Measurements from ENCODE around the gene ARMC2. TPM values are rescaled to one million over a fixed set of nuclear protein-coding genes. Genes with fewer than 3 reads are reported as not detected.

The ARMC2 gene
- total and polyA plus RNA-seq, 2 of the 8 experiments (the other 6 are each of a cell fraction or from before 2014, with no cell fraction given): 1.6 to 4.4 TPM

- CTCF ChIA-PET (ENCODE audit: partially characterized antibody): interaction anchor here (0.6 to 4.4 kb wide), 30 partner anchors 8 to 477 kb away, joined by 3 to 50 read pairs (median 4); no protein-coding TSS in a partner anchor
- POLR2A ChIA-PET (ENCODE audit: partially characterized antibody): interaction anchor here (1.4 kb wide), 1 partner anchor 19 kb away, joined by 3 read pairs; no protein-coding TSS in a partner anchor
Observed at GRCh38 chr6:108968325-108969316, 120.4 kb downstream of the ARMC2 start.

More at GRCh38 chr6:108968325-108969316, 120.4 kb downstream of the ARMC2 start:
- Histone ChIP-seq H3K4me1 (replicated peaks in 1 of 4; ENCODE audit: control insufficient read depth in 3 of 4, insufficient read depth in 4 of 4, low read length in 3 of 4) (peaks cover 0 to 8% (median 6%) of the 10 kb centered on the region in 4 experiments; a peak in 6 of 7 replicates), H2AFZ (ENCODE audit: low read length) (peak overlapping the region; percentile 99), H2BK12ac (ENCODE audit: low read depth, low read length) (no peak overlapping the region), H4K5ac (ENCODE audit: insufficient read length, low read depth, low read length) (no peak overlapping the region), H2BK20ac (ENCODE audit: low read length) (no peak overlapping the region), H3K9me3 (ENCODE audit: insufficient read depth in 2 of 2, low read depth in 1 of 2, low read length in 1 of 2) (no peaks in the 10 kb centered on the region), H3K4ac (replicated peaks; ENCODE audit: insufficient read length, low read depth, low read length) (no peak overlapping the region), H3K4me3 (ENCODE audit: extremely low read depth in 1 of 4, insufficient read depth in 2 of 4, low read depth in 3 of 4, low read length in 4 of 4) (no peak overlapping the region), H3K27ac (ENCODE audit: low read depth, low read length) (no peak overlapping the region), H2BK120ac (replicated peaks; ENCODE audit: low read depth, low read length) (no peak overlapping the region), H3K23ac (ENCODE audit: insufficient read length) (no peak overlapping the region), H3K4me2 (ENCODE audit: insufficient read depth in 1 of 2, low read depth in 2 of 2, low read length in 2 of 2) (no peak overlapping the region), H4K8ac (ENCODE audit: extremely low read depth, insufficient read depth, low read length) (no peak overlapping the region), H3K18ac (ENCODE audit: extremely low read depth, low read length) (no peak overlapping the region), H2BK15ac (ENCODE audit: low read length) (no peak overlapping the region), H3K56ac (replicated peaks; ENCODE audit: insufficient read length, low read depth, low read length) (no peak overlapping the region), H2BK5ac (ENCODE audit: low read depth, low read length) (no peak overlapping the region), H3K23me2 (ENCODE audit: low read depth, low read length) (no peaks in the 10 kb centered on the region), H2AK5ac (ENCODE audit: low read depth, low read length) (no peak overlapping the region), H3K36me3 (ENCODE audit: control insufficient read depth in 2 of 4, insufficient read depth in 4 of 4, low read length in 3 of 4) (no peaks in the 10 kb centered on the region), H3K79me2 (ENCODE audit: control insufficient read depth in 1 of 2, insufficient read depth in 2 of 2, low read length in 2 of 2) (no peaks in the 10 kb centered on the region), H4K20me1 (replicated peaks in 1 of 2; ENCODE audit: control insufficient read depth in 1 of 2, insufficient read depth in 2 of 2, low read length in 2 of 2) (no peaks in the 10 kb centered on the region), H3K14ac (ENCODE audit: insufficient read length) (no peak overlapping the region), H3K9ac (replicated peaks in 1 of 4; ENCODE audit: extremely low read depth in 1 of 4, low read depth in 3 of 4, low read length in 3 of 4) (no peak overlapping the region), H3K27me3 (replicated peaks in 1 of 4; ENCODE audit: control insufficient read depth in 3 of 4, extremely low read depth in 1 of 4, insufficient read depth in 3 of 4, low read length in 3 of 4) (no peaks in the 10 kb centered on the region), H4K91ac (replicated peaks; ENCODE audit: insufficient read length, low read length) (peak overlapping the region; percentile 12), H3K79me1 (ENCODE audit: low read depth, low read length) (no peaks in the 10 kb centered on the region)
- 74% methylated on average over 14 of the region's 14 CpGs; no CpG with 5 or more reads in 1 of the 2 experiments for WGBS, 2 experiments (ENCODE audit: extremely low coverage in 1 of 2, insufficient coverage in 1 of 2, insufficient read length in 1 of 2, insufficient replicate concordance in 2 of 2, low coverage in 1 of 2, low lambda C conversion rate in 2 of 2, missing lambda C conversion rate in 1 of 2)
- FAIRE-seq (peak; percentile 42), DNase-seq (ENCODE audit: low read depth in 1 of 2, low spot score in 2 of 2) (no peak)
- TF ChIP-seq RAD21 (IDR thresholded peaks at IDR 0.05 in 1 of 2, conservative IDR thresholded peaks at IDR 0.05 in 1 of 2; ENCODE audit: low read depth in 2 of 2, low read length in 2 of 2) (peak; percentile 70 to 76), ATF3 (IDR thresholded peaks at IDR 0.05; ENCODE audit: insufficient read depth, low read depth, low read length) (no peak), E2F6 (IDR thresholded peaks at IDR 0.05) (no peak), CTCF (IDR thresholded peaks at IDR 0.05; ENCODE audit: control extremely low read depth in 1 of 3, insufficient read depth in 1 of 3, low read depth in 1 of 3, low read length in 3 of 3) (peak; percentile 59 to 64 (median 62))

Data from H1 (cell line).